HG02970 (cell line): ENCODE data around the gene OAF.

Source experiments
- ATAC-seq: cut with Tn5 transposase; IDR thresholded peaks from one replicate; pipeline ENCODE4 v1.9.1; 2021; ENCODE audit warnings: mild to moderate bottlenecking, moderate library complexity, moderate number of reproducible peaks; ENCODE audit not compliant: unreplicated experiment, low FRiP score

OAF gene

DNA sequence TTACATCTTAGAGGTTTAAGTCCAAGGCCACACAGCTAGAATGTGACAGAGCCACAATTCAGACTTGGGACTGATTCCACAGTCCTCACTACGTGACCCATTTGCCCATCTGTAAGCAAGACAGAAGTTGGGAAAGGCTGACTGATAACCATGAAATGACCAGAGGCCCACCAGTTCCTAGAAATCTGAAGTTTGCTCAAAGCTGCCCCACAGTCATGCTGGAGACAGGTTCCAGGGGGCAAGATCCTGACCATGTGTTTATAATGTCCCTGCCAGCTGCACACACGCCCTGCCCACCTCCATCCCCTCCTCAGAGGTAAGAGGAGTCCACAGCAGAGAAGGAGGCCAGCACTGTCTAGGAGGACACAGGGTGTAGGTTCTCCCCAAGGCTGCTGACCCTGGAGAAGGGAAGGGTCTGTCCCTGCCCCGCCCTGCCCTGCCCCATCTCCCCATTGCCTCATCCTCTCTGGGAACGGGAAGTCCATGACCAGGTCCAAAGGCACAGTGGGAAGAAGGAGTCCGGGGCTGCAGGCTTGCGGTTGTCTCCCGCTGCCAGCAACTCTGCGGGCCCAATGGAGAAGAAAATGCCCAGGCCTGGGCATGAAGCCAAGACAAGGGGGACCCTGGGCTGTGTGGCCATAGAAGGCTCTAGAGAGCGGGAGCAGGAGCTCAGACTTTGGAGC, 11.9 kb upstream of the OAF start:
- ATAC-seq, result no peak

DNA sequence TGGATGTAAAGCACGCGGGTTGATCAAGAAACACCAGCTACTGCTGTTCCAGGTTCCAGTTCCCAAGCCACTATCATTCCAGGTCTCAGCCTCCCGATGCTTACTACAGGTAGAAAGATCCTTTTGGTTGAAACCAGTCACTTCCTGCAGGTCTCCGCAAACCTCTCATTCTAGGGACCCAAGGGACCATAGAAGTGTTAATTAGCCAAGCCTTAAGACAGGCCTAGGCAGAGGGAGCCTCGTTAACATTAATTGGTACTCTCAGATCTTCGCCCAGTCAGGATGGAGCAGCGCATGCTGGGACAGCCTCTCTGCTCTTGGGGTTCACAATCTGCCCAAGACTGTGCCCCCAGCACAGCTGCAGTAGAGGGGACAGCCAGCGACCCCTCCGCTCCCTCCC, 11.2 kb upstream of the OAF start:
- ATAC-seq, result no peak

DNA sequence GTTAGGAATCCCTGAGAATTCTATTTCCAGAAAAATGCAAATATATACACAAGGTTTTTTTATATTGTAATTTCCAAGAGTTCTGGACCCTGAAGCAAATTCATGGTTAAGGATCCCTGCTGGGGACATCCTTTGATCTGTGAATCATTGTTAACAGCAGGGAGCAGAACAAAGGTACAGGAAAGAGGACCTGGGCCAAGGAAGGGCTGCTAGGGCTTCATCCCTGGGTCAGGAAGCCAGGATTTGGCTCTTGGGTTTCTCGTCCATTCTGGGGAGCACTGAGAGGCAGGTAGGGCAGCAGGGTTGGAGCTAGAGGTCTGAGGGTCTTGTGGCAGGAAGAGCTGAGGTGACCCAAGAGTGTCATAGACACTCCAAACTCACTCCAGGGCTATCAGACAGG, 10.2 kb upstream of the OAF start:
- ATAC-seq, result no peak

DNA sequence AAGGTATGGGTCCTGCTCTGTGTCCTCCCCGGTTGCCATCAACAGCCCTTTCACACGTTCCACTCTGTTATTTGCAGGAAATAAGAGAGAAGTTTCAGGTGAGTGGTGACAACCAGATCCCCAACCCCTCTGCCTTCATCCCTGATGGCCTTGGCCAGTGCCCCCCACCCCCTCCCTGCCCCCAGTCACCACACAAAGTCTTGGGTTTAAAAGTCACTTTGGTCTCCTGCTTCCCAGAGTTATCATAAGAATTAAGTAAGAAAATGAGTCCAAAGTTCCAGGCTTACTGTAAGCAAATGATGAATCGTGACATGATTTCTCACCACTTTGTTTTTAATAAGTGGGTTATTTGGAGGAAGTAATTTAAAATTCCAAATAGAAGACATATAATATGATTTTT, 9.2 kb upstream of the OAF start:
- ATAC-seq, result no peak

DNA sequence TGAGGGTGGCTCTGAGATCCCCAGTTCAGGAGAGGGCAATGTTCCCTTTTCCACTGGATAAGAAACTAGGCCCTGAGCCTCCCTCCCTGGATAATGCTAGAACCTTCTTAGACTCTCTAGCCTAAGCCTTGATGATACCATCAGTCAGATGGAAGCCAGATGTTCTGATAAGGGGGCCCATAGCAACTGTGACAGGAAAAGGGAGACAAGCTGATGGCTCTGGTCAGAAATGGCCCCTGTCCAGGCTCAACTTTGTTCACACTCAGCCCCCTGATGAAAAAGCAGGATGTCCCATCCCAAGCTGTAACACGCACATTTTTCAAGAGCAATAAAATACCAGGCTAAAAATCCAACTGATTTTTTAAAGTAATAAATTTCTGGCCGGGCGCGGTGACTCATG, 7.2 kb upstream of the OAF start:
- no peak for ATAC-seq

DNA sequence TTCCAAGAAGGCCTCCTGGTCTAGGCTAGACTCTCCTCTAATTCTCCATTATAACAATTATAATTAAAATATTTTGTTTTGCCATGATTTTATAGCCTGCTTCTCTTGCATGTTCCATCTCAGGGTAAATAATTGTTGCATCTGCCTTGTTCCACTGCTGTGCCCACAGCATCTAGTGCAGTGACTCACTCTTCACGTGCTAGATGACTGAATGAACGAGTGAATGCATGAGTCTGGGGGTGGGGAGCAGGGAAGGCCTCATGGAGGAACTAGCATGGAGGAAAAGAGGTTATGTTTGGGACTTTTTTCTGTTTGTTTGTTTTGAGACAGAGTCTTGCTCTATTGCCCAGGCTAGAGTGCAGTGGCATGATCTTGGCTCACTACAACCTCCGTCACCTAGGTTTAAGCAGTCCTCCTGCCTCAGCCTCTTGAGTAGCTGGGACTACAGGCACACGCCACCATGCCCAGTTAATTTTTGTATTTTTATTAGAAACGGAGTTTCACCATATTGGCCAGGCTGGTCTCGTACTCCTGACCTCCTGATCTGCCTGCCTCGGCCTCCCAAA, 5.2 kb upstream of the OAF start:
- no peak for ATAC-seq

DNA sequence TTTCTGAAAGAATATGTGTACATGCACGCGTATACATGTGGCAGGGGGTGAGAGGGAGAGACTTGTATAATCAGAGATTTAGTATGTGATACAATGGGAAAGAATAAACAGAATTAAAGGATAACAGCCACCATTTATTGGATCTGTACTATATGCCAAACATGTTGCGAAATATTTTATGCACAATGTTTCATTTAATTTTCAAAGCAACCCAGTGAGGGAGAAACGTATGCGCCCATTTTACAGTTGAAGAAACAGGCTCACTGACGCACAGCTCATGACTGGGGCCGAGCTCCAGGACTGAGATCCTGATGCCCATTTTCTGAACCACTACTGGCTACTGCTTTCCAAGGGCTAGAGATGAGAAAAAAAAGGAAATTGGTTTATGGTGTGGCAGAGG, 3.3 kb upstream of the OAF start:
- no peak for ATAC-seq

DNA sequence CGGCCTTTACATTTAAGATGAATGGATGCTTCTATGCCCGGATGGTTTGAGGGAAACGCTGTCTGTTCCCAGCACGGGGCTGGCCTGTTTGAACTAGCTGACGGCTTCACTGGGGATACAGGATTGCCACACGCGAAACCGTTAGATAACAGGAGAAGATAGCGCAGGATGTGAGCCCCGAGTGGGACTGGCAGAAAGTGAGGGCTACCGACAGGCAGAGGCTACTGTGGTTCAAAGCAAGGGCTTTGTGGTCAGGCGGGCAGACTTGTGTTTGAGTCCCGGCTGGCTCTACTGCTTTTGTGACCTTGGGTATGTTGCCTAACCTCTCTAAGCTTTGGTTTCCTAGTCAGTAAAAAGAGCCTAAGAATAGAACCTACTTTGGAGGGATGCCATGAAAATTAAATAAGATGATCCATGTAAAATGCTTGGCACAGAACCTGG, 2.8 kb upstream of the OAF start:
- ATAC-seq, result no peak

DNA sequence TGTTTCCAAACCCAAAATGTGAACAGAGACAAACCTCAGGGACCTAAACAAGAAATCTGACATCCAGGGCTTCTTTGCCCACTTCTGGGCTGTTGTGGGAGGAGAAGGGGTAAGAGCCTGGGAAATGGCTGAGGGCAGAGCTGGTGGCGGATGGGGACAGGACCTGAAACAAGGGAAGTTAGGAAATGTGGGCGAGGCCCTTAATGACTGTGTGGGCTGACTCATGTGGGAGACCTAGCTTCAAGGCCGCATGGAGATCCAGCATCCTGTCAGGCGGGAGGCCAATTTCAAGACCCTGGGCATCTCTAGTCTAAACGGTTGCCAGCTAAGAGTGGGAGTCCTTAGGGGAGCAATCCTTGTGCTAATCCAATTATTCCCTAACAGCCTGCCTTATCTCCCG, 2.1 kb upstream of the OAF start:
- no peak for ATAC-seq

DNA sequence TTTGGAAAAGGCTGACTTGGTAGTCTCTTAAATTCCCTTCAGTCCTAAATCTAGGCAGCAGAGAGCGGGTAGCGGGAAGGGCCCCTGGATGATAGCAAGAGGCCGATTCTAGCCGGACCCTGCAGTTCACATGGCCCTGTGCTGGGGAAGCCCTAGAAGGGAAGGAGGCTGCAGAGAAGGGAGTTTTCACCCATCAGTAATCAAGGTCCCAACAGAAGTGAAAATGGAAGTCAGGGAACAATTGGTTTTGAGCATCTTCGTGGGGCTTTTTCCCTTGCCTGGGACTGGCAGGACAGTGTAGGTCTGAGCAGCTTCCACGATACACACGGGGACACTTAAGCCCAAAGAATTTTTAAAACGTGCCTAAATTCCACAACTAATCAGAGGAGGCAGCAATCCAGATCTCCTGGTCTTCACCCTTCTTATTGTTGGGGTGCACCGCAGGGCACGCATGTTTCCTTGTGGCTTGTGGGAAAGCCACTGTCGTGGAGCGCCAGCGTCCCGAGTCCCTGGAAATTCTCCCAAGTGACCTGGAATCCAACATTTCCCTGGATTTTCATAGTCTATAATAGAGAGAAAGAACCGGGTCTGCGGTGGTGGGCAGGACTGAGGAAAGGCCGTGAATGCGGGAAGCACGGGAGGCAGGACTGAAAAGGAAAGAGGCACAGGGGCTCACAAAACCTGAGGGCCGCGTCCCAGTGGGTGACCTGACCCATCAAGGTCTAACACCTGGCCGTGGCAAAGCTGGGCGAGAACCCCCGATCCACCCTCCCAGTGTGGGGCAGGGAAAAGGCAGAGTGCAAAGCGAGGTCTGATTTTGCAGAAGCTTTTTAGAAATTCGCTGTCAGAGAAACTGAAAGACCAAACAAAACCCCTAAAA, 846 bp upstream of the OAF start:
- ATAC-seq, result no peak

DNA sequence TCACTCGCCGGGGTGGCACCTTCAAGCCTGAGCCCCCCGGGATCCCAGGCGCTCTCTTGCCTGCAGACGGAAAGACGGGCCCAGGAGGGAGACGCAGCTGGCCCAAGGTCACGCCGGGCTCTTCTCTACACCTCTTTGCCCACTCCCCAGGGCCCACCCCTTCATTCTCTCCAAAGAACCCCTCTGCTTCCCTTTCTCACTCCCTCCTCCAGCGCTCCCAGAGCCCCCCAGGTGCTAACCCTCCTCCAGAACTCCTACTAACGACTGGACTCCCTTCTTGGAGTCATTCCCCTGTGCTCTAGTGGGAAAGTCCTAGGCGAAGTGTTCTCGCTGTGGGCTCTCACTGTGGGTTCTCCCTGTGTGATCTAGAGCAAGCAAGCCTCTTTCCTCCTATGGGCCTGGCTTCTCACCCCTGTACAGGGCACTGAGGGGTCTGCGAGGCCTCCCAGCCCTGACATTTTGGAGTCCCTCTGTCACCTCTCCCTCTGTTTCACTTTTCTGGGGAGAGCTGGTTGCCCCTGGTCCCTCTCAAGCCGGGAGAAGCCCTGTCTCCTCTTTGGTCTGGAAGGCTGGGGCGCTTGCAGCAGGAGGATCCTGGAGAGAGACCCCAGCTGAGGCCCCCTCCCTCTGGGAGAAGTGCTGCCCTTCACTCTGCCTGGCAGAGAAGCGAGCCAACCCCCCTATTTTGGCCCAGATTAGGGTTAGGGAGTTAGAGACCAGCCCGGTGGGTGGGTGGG, 858 bp downstream of the OAF start:
- ATAC-seq, result no peak

DNA sequence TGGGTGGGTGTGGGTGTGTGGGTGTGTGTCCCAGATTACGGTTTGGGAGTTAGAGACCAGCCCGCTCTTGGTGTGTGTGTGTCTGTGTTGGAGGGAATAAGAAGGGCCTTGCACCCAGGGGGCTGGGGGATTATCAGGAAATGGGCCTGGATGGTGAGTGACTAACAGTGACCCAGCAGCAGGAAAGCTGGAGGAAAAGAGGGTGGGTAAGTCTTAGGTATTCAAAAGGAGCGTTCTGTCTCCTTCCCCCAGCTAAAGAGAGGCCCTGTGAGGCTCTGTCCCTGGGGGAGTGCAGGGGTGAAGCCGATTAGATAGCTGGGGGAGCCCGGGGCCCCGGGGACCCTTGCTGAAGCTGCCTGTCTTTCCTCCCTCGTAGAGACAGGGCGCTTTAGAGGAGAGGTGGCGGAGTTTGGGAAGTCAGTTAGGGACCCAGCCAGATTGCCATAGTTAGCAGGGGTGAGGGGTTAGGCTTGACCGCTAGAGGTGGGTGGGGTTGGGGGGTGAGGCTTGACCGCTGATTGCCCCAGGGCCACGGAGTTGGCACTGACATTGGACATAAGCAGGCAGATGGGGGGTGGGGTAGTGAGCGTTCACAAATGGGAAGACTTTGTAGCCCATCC, 1.5 kb downstream of the OAF start:
- no peak for ATAC-seq

DNA sequence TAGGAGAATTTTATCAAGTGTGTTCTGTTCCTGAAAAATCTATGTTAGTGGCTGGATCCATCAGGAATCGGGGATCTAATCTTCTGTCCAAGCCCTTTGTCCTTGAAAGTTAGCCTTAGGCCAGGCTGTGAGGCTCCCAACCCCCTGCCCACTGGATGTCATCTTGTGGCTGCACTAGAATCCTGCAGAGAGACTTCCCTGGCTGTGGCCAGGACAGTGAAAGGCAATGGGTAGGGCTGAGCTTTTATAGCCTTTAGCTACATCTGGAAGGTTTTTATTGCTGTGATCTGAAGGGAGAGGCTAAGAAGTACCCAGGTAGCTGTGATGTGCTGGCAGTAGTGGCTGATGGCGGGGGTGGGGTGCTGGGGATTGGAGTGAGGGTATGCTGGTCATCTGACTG, 2.1 kb downstream of the OAF start:
- no peak for ATAC-seq

DNA sequence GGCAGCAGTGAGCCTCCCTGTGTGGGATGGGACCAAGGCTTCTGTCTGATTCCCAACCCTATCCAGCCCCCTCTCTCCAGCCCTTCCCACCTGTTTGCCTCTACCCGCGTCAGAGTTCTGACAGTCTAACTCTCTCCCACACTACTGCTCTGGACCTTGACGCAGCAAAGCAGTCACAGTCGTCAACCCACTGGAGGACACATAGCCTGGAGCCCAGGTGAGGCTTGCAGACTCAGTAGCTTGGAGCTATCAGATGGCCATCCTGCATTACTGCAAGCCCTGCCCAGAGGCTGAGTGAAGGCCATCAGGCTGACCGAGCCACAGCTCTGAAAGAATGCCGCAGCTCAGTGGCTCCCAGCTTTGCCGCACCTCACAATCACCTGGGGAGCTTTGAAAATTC, 3.7 kb downstream of the OAF start:
- ATAC-seq, result no peak

DNA sequence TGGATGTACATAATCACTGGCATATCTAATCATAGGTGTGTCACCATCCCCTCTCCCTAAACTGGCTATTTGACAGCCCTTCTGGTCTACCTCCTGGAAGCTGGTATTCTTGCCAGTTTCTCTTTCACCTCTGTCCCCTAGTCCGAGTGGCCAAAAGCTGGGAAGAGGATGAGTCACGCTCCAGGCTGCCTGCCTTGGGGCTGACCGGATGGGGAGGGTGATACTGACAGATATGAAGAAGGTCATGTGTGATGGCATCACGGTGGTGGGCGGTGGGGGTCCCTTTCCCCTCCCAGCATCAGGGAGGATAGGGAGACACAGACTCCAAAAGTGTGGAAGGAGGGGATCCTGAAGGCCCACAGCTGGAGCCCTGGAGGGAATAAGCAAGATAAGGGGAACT, 4.8 kb downstream of the OAF start:
- no peak for ATAC-seq

DNA sequence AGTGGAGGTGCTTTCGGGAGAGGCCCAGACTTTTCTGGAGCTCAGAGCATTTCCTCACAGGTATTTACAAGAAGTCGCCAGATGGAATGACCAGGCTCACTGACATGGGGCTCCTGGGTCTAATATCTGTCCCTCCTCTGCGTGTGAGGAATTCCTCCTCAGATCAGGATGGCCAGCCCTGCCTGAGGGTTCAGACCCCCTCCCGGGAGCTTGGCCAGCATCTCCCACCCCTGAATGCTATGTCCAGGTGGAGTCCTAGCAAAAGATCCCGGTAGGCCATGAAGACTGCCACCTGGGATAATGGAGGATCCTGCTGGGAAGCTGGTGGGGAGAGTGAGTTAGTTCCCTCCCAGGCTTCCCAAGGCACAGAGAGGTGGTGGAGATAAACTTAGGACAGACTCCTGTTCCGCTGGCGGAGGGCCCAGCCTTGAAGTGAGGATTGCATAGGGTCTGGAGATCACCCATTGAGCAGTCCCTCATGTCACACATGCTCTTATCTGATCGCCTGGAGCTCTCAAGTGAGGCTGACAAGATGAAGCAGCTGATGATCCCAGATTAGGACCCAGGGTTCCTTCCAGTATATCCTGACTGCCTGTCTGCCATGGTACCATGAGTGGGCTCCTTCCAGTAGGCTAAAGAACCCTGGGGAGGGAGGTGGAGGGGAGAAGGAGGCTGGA, 5.7 kb downstream of the OAF start:
- no peak for ATAC-seq

DNA sequence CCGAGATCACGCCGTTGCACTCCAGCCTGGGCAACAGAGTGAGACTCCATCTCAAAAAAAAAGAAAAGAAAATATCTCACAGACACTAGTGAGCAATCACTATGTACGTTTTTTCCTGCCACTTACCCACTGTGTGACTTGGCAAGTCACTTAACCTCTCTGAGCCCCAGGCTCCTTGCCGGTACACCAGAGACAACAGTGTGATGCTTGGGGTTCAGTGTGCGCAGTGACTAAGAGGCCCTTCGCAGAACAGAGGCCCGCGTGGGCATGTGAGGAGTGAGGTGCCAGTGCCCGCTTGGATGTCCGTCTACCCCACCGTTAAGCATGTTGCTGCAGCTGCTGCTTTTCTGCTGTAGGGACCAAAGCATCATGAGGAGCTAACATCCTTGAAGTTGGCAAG, 6.7 kb downstream of the OAF start:
- ATAC-seq, result no peak

DNA sequence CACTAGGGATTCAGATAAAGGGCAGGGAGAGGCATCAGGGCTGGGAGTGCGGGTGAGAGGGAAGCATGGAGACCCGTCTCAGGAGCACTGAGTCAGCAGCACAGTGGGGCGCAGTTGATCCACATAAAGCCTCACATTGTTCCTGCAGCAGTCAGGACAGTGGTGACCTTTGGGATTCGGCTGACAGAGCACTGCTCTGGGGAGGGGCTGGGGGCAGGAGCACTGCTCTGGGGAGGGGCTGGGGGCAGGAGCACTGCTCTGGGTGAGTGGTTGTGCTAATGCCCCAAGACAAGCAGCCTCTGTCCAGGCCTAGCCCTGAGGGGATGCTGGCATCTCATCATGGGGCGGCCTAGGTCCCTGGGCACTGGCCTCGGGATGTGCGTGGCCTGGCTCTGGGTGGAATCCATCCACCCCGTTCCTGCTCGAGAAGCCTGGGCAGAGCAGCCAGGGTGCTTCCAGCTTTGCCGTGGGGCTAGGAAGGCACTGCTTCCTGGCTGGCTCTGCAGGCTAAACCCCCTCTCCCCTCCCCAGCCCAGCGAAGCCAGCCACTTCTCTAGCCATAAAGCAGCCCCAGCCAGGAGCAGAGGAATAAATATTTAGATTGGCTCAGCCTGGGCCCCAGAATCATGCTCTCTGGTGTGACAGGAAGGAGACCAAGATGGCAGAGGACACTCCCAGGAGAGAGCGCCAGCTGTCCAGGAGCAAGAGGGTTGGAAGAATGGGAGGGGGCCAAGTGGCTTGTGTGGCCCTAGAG, 7.3 kb downstream of the OAF start:
- ATAC-seq, result no peak

DNA sequence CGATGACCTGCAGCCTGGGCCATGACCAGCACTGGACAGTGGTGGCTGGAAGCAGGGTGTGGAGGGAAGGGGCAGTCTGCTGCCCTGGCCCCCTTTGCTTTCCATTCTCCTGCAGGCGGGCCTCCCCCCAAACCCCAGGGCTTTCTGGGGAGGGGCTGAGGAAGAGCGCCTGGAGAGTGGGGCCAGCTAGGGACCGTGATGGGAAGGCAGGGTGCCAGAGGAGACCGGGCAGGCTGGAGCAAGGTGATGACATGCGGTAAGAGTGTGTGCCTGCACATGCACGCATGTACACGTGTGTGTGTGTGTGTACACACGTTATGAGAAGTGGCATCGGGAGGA, 7.8 kb downstream of the OAF start:
- ATAC-seq, result no peak
